ENCODE measurements around the gene NACA.

GRCh38 chr12:56721216-56721615 lies 3.9 kb downstream of the NACA start:
- TF ChIP-seq, protein P1, sequence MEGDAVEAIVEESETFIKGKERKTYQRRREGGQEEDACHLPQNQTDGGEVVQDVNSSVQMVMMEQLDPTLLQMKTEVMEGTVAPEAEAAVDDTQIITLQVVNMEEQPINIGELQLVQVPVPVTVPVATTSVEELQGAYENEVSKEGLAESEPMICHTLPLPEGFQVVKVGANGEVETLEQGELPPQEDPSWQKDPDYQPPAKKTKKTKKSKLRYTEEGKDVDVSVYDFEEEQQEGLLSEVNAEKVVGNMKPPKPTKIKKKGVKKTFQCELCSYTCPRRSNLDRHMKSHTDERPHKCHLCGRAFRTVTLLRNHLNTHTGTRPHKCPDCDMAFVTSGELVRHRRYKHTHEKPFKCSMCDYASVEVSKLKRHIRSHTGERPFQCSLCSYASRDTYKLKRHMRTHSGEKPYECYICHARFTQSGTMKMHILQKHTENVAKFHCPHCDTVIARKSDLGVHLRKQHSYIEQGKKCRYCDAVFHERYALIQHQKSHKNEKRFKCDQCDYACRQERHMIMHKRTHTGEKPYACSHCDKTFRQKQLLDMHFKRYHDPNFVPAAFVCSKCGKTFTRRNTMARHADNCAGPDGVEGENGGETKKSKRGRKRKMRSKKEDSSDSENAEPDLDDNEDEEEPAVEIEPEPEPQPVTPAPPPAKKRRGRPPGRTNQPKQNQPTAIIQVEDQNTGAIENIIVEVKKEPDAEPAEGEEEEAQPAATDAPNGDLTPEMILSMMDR (IDR thresholded peaks at IDR 0.05) = no peak
- no peak for TF ChIP-seq POLR2A (IDR thresholded peaks at IDR 0.05)
- TF ChIP-seq POLR2AphosphoS5 (IDR thresholded peaks at IDR 0.05) = no peak
